Natural killer cell treated with Interleukin-12 subunit alpha and Interleukin-12 subunit beta and Interleukin-15 and Interleukin-18, amount 100 ng/mL, for 72 hours (primary cell): Measurements from ENCODE around the gene RPL37. TPM values are rescaled to one million over a fixed set of nuclear protein-coding genes. Genes with fewer than 3 reads are reported as not detected.
A peak's percentile ranks its signal among the peaks of the same experiment; 100 is the strongest.

ENCODE experiments used
- ATAC-seq, 2 donors: fragments of 150-1000 bp; cut with Tn5 transposase in 1 of 2; sonication (Bioruptor Pico), chemical (Tn5 transposase) in 1 of 2; 2 replicates each; pipeline ENCODE4 v1.10.0; 2021
- DNase-seq: peaks from one replicate; pipeline ENCODE4 v3.0.0; 2022; ENCODE audit warnings: low spot score
- H3K27ac Mint-ChIP-seq, 2 donors: 1 replicate in 1 of 2; 2 replicates in 1 of 2; pipeline ENCODE4 v1.8.0; 2022; ENCODE audit warnings: mixed read lengths in 2 of 2, mild to moderate bottlenecking in 1 of 2, moderate library complexity in 1 of 2
- H3K27me3 Mint-ChIP-seq, 2 donors: 1 replicate in 1 of 2; 2 replicates in 1 of 2; pipeline ENCODE4 v1.8.0; 2022; ENCODE audit warnings: mixed read lengths in 2 of 2
- H3K36me3 Mint-ChIP-seq: one replicate; pipeline ENCODE4 v1.8.0; 2022; ENCODE audit warnings: mixed read lengths
- H3K4me1 Mint-ChIP-seq, 2 donors: 1 replicate in 1 of 2; 2 replicates in 1 of 2; pipeline ENCODE4 v1.8.0; 2022; ENCODE audit warnings: low read depth in 2 of 2, mixed read lengths in 2 of 2, mild to moderate bottlenecking in 1 of 2
- H3K4me3 Mint-ChIP-seq: one replicate; pipeline ENCODE4 v1.8.0; 2022; ENCODE audit warnings: mixed read lengths
- H3K9me3 Mint-ChIP-seq: 2 replicates; pipeline ENCODE4 v1.8.0; 2022; ENCODE audit warnings: mixed read lengths
- total RNA-seq, 2 donors: library from RNA; stranded (reverse); gene quantifications; one replicate each; pipeline ENCODE4 v1.2.3, GENCODE V29; 2022

The RPL37 gene
- total RNA-seq, 2 donors from 2014 or later = 886 to 1,034 TPM

DNA sequence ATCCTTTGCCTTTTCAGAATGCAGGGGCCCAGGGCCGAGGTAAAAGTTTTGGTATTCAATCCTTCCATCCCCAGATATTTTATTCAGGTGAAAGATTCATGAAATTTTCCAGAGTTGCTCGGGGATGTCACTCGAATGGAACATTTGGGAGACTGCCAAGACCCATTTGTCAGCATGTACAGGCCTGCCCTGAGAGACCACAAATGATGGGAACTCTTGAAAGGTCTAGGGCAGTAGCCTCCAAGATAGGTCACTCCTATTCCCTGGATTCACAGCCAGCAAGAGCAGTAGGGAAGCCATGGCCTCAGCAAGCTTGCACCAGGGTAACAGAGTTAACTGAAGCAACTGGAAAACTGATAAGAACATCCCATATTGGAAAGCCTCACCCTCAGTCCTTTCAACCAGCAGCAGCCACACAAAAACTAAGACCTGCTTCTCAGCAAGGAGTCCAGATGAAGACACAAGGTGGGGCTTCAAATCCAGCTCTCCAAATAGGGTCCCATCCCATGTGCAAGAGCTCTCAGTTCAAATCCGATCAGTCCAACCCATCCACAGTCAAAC, 18.7 kb upstream of the RPL37 start:
- DNase-seq = no peak
- Mint-ChIP-seq H3K9me3 (no peaks in the 10 kb centered on the region), H3K4me1 (no peaks in the 10 kb centered on the region), H3K36me3 (no peaks in the 10 kb centered on the region), H3K27me3 (peaks cover 0 to 5% of the 10 kb centered on the region in 2 donors), H3K27ac (no peak overlapping the region), H3K4me3 (no peak overlapping the region)
- no peak for ATAC-seq

GRCh38 chr5:40847525-40847924, 12.5 kb upstream of the RPL37 start:
- H3K9me3 Mint-ChIP-seq = no peaks in the 10 kb centered on the region
- H3K27ac Mint-ChIP-seq = no peak overlapping the region
- H3K4me3 Mint-ChIP-seq = no peak overlapping the region
- DNase-seq (no peak), ATAC-seq (no peak)
- H3K36me3 Mint-ChIP-seq = no peaks in the 10 kb centered on the region
- peaks cover 0 to 5% of the 10 kb centered on the region in 2 donors for H3K27me3 Mint-ChIP-seq
- peaks cover 3 to 6% of the 10 kb centered on the region in 2 donors for H3K4me1 Mint-ChIP-seq

GRCh38 chr5:40846371-40846770, 11.3 kb upstream of the RPL37 start:
- Mint-ChIP-seq H3K27ac (no peak overlapping the region), H3K9me3 (no peaks in the 10 kb centered on the region), H3K4me3 (no peak overlapping the region), H3K4me1 (peaks cover 6 to 8% of the 10 kb centered on the region in 2 donors), H3K36me3 (peaks cover 2% of the 10 kb centered on the region), H3K27me3 (peaks cover 1 to 9% of the 10 kb centered on the region in 2 donors)
- no peak for DNase-seq
- ATAC-seq = no peak

GRCh38 chr5:40844565-40844964, 9.5 kb upstream of the RPL37 start:
- Mint-ChIP-seq H3K36me3 (peaks cover 6% of the 10 kb centered on the region), H3K27me3 (peaks cover 3 to 10% of the 10 kb centered on the region in 2 donors), H3K9me3 (no peaks in the 10 kb centered on the region), H3K27ac (no peak overlapping the region), H3K4me1 (peaks cover 11 to 13% of the 10 kb centered on the region in 2 donors), H3K4me3 (no peak overlapping the region)
- ATAC-seq (no peak), DNase-seq (no peak)

DNA sequence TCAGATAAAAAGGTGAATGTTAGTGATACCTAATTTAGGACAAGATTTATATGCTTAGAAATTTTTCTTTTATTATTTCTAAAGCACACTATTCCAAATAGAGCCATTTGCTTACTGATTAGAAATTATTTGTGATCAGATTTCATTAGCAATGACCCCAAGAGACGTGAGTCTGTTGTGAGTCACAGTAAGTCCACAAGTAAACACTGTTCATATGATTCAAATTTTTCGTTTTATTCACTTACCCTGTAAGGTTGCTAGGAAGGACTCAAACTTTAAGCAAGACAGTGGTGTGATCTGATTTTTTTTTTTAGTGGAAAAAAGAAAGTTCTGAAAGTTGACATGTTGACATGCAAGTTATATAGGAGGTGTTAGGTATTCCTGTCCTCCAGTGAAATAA, 7.3 kb upstream of the RPL37 start:
- H3K36me3 Mint-ChIP-seq = peaks cover 6% of the 10 kb centered on the region
- no peak for ATAC-seq
- peaks cover 3 to 8% of the 10 kb centered on the region in 2 donors for H3K27me3 Mint-ChIP-seq
- no peak for DNase-seq
- H3K4me3 Mint-ChIP-seq = no peak overlapping the region
- no peaks in the 10 kb centered on the region for H3K9me3 Mint-ChIP-seq
- peak overlapping the region in 1 of 2 donors; percentile 98 for H3K27ac Mint-ChIP-seq
- H3K4me1 Mint-ChIP-seq = peaks cover 11 to 13% of the 10 kb centered on the region in 2 donors

- H3K36me3 Mint-ChIP-seq = peaks cover 6% of the 10 kb centered on the region
- H3K27ac Mint-ChIP-seq = peak within 1 kb of the TSS; percentile 81 to 98
- H3K27me3 Mint-ChIP-seq = peaks cover 3 to 8% of the 10 kb centered on the region in 2 donors
- peak within 1 kb of the TSS; percentile 92 for H3K4me3 Mint-ChIP-seq
- H3K4me1 Mint-ChIP-seq = peaks cover 16 to 20% of the 10 kb centered on the region in 2 donors
- H3K9me3 Mint-ChIP-seq = no peaks in the 10 kb centered on the region
- DNase-seq = no peak
- peak in 1 of 2 donors; percentile 67 for ATAC-seq
Measured at GRCh38 chr5:40841068-40841805, 6.2 kb upstream of the RPL37 start, which contains the start of gene CARD6. CARD6 (plus strand) TSS chr5:40841367; CDS start chr5:40841383, 16 bp downstream.

GRCh38 chr5:40838086-40838485, 3.1 kb upstream of the RPL37 start:
- H3K27me3 Mint-ChIP-seq = peaks cover 3 to 8% of the 10 kb centered on the region in 2 donors
- no peaks in the 10 kb centered on the region for H3K9me3 Mint-ChIP-seq
- H3K4me3 Mint-ChIP-seq = no peak overlapping the region
- peaks cover 21% of the 10 kb centered on the region for H3K36me3 Mint-ChIP-seq
- no peak for DNase-seq
- H3K4me1 Mint-ChIP-seq = peaks cover 30 to 42% of the 10 kb centered on the region in 2 donors
- ATAC-seq = no peak
- H3K27ac Mint-ChIP-seq = no peak overlapping the region

- H3K4me3 Mint-ChIP-seq = peak overlapping the region; percentile 99
- peaks cover 41% of the 10 kb centered on the region for H3K36me3 Mint-ChIP-seq
- peak overlapping the region; percentile 98 to 100 for H3K27ac Mint-ChIP-seq
- H3K4me1 Mint-ChIP-seq = peaks cover 42 to 55% of the 10 kb centered on the region in 2 donors
- no peaks in the 10 kb centered on the region for H3K27me3 Mint-ChIP-seq
- ATAC-seq = no peak
- DNase-seq = peak; percentile 63
- no peaks in the 10 kb centered on the region for H3K9me3 Mint-ChIP-seq
Measured at GRCh38 chr5:40834391-40834848, 602 bp downstream of the RPL37 start.

DNA sequence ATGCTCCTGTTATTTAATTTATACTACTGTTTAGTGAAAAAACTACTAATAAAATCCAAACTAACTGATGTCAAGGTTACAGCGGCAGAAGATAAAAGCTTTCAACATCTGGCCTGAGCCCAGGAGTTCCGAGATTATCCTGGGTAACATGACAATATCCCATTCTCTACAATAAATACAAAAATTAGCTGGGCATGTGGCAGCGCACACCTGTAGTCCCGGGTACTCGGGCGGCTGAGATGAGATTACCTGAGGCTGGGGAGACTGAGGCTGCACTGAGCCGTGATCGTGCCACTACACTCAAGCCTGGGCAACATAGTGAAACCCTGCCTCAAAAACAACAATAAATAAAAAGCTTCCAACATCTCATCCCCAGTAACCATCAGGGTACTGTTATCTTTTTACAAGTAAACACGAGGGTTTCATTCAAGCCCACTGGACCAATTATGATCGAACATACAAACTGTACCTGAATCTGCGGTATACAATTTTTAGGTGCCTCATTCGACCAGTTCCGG, 1.3 kb downstream of the RPL37 start:
- ATAC-seq (no peak), DNase-seq (no peak)
- Mint-ChIP-seq H3K36me3 (peaks cover 48% of the 10 kb centered on the region), H3K4me1 (peaks cover 48 to 61% of the 10 kb centered on the region in 2 donors), H3K27me3 (no peaks in the 10 kb centered on the region), H3K27ac (peak overlapping the region; percentile 98 to 100), H3K9me3 (no peaks in the 10 kb centered on the region), H3K4me3 (peak overlapping the region; percentile 99)

- H3K27me3 Mint-ChIP-seq = no peaks in the 10 kb centered on the region
- DNase-seq (no peak), ATAC-seq (no peak)
- peak overlapping the region; percentile 98 to 100 for H3K27ac Mint-ChIP-seq
- H3K4me1 Mint-ChIP-seq = peaks cover 55 to 72% of the 10 kb centered on the region in 2 donors
- peaks cover 60% of the 10 kb centered on the region for H3K36me3 Mint-ChIP-seq
- H3K4me3 Mint-ChIP-seq = peak overlapping the region; percentile 99
- H3K9me3 Mint-ChIP-seq = no peaks in the 10 kb centered on the region
Measured at GRCh38 chr5:40832345-40832744, 2.7 kb downstream of the RPL37 start.

- H3K27ac Mint-ChIP-seq = peak overlapping the region; percentile 98 to 100
- no peaks in the 10 kb centered on the region for H3K9me3 Mint-ChIP-seq
- peak overlapping the region; percentile 99 for H3K4me3 Mint-ChIP-seq
- no peak for DNase-seq
- no peaks in the 10 kb centered on the region for H3K27me3 Mint-ChIP-seq
- H3K4me1 Mint-ChIP-seq = peaks cover 52 to 68% of the 10 kb centered on the region in 2 donors
- ATAC-seq = no peak
- H3K36me3 Mint-ChIP-seq = peaks cover 60% of the 10 kb centered on the region
Measured at GRCh38 chr5:40831346-40832210, 3.4 kb downstream of the RPL37 start.

DNA sequence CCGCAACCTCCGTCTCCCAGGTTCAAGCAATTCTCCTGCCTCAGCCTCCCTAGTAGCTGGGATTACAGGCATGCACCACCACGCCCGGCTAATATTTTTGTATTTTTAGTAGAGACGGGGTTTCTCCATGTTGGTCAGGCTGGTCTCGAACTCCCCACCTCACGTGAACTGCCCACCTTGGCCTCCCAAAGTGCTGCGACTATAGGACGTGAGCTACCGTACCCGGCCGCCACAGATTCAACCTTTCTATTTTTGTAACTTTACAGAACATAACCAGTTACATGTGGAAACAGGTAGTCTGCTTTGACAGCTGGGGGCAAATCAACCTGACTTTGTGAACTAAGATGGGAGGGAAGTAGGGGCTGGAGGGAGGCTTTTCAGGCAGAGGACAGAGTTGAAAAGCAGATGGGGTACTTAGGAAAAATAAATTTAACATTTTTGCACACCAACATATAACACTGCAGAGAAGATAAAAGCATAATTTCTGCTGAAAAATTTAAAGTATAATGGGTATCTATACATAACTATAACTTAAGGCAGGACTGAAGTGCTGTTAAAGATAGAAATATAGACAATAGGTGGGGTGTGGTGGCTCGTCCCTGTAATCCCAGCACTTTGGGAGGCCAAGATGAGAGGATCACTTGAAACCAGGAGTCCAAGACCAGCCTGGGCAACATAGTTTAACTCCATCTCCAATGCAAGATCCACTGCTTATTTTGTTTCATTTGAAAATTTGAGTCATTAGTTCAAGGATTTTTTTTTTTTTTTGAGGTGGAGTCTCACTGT, 5.1 kb downstream of the RPL37 start:
- Mint-ChIP-seq H3K27ac (peak overlapping the region; percentile 2 to 42), H3K27me3 (no peaks in the 10 kb centered on the region), H3K4me3 (no peak overlapping the region), H3K4me1 (peaks cover 45 to 56% of the 10 kb centered on the region in 2 donors), H3K36me3 (peaks cover 60% of the 10 kb centered on the region), H3K9me3 (no peaks in the 10 kb centered on the region)
- no peak for ATAC-seq
- no peak for DNase-seq
